Naive thymus-derived CD4-positive, alpha-beta T cell (primary cell): Measurements from ENCODE around the gene RELT. TPM values are rescaled to one million over a fixed set of nuclear protein-coding genes. Genes with fewer than 3 reads are reported as not detected.
A peak's percentile ranks its signal among the peaks of the same experiment; 100 is the strongest.

Experiments used
- ATAC-seq: fragments of 150-1000 bp; cut with Tn5 transposase; 2 replicates; pipeline ENCODE4 v1.10.0; 2021; ENCODE audit warnings: mild to moderate bottlenecking, moderate library complexity
- CTCF ChIA-PET: fragments of 350-600 bp; sonication (Branson Sonifier 250); formaldehyde crosslinking; loops from one replicate; lab custom pipeline; 2021; ENCODE audit warnings: antibody characterized with exemption; lab: Charles Lee
- POLR2A ChIA-PET: fragments of 350-600 bp; sonication (Branson Sonifier 250); formaldehyde crosslinking; loops from one replicate; lab custom pipeline; 2021; ENCODE audit warnings: antibody characterized with exemption, inconsistent platforms; lab: Charles Lee
- DNase-seq, 9 donors: peaks; one replicate each; pipeline versions ENCODE4 v3.0.0 to v3.0.0-alpha.2; 2020 to 2022; ENCODE audit warnings: mixed read lengths in 1 of 9
- H3K27ac ChIP-seq: one replicate; pipeline ENCODE4 v1.7.0; 2013; ENCODE audit warnings: mild to moderate bottlenecking, low read depth, low read length, moderate library complexity
- H3K27me3 ChIP-seq, 2 donors: one replicate each; pipeline ENCODE4 v1.7.0; 2013; ENCODE audit warnings: low read length in 2 of 2, mild to moderate bottlenecking in 2 of 2, moderate library complexity in 2 of 2; ENCODE audit not compliant: control insufficient read depth in 2 of 2, insufficient read depth in 2 of 2
- H3K36me3 ChIP-seq, 3 experiments: 1 replicate in 2 of 3; 2 replicates in 1 of 3; pipeline ENCODE4 v1.7.0; 2013; ENCODE audit warnings: low read length in 3 of 3, mild to moderate bottlenecking in 3 of 3, moderate library complexity in 1 of 3; ENCODE audit not compliant: insufficient read depth in 3 of 3, control insufficient read depth in 2 of 3
- H3K4me1 ChIP-seq, 2 donors: one replicate each; pipeline ENCODE4 v1.7.0; 2013; ENCODE audit warnings: low read length in 2 of 2, mild to moderate bottlenecking in 2 of 2, moderate library complexity in 1 of 2; ENCODE audit not compliant: control insufficient read depth in 2 of 2, insufficient read depth in 2 of 2
- H3K4me3 ChIP-seq: 2 replicates; pipeline ENCODE4 v1.7.0; 2013; ENCODE audit warnings: mild to moderate bottlenecking, low read length
- H3K9me3 ChIP-seq, 3 experiments: 1 replicate in 2 of 3; 2 replicates in 1 of 3; pipeline ENCODE4 v1.7.0; 2013; ENCODE audit warnings: low read length in 3 of 3; ENCODE audit not compliant: control insufficient read depth in 2 of 3
- H3K27ac Mint-ChIP-seq, 9 donors: one replicate each; pipeline ENCODE4 v1.8.0; 2020 to 2022; ENCODE audit warnings: mixed read lengths in 9 of 9, mild to moderate bottlenecking in 8 of 9, moderate library complexity in 5 of 9, inconsistent platforms in 2 of 9
- H3K27me3 Mint-ChIP-seq, 5 donors: one replicate each; pipeline ENCODE4 v1.8.0; 2021 to 2022; ENCODE audit warnings: mixed read lengths in 5 of 5, mild to moderate bottlenecking in 1 of 5
- H3K36me3 Mint-ChIP-seq, 5 donors: one replicate each; pipeline ENCODE4 v1.8.0; 2020 to 2022; ENCODE audit warnings: mixed read lengths in 5 of 5, mild to moderate bottlenecking in 3 of 5, inconsistent platforms in 1 of 5
- H3K4me1 Mint-ChIP-seq, 7 donors: one replicate each; pipeline ENCODE4 v1.8.0; 2020 to 2022; ENCODE audit warnings: mixed read lengths in 7 of 7, mild to moderate bottlenecking in 3 of 7, inconsistent platforms in 1 of 7
- H3K4me3 Mint-ChIP-seq, 10 donors: one replicate each; pipeline ENCODE4 v1.8.0; 2020 to 2022; ENCODE audit warnings: mild to moderate bottlenecking in 10 of 10, mixed read lengths in 10 of 10, moderate library complexity in 6 of 10, inconsistent platforms in 2 of 10
- H3K9me3 Mint-ChIP-seq, 11 donors: one replicate each; pipeline ENCODE4 v1.8.0; 2020 to 2022; ENCODE audit warnings: mixed read lengths in 11 of 11, mild to moderate bottlenecking in 4 of 11, inconsistent platforms in 1 of 11, moderate library complexity in 1 of 11
- intact Hi-C, 2 donors: fragments of 100-400 bp; cut with micrococcal nuclease; formaldehyde crosslinking; loops; one replicate each; pipeline ENCODE4 v1.15.1; 2023
- polyA plus RNA-seq, 2 donors: library from polyadenylated mRNA; unstranded; fragments of 300-500 nt; fragmentation: Illumina TruSeq; gene quantifications; one replicate each; pipeline ENCODE4 v1.2.3, GENCODE V29; 2021
- total RNA-seq, 6 experiments: library from RNA in 5 of 6; stranded (reverse) in 5 of 6; gene quantifications; 1 replicate in 5 of 6; 2 replicates in 1 of 6; pipeline ENCODE4 v1.2.3 and lab custom pipeline; 2021 to 2026

RELT gene
- total and polyA plus RNA-seq, 7 experiments from 2014 or later: 2.0 to 275 (median 12.0) TPM

- no peaks in the 10 kb centered on the region for H3K27me3 ChIP-seq
- H3K27ac ChIP-seq: no peak overlapping the region
- Mint-ChIP-seq H3K27ac (peak overlapping the region in 2 of 9 donors; percentile 5 to 48), H3K27me3 (no peaks in the 10 kb centered on the region), H3K9me3 (peaks cover 0 to 1% (median 0%) of the 10 kb centered on the region in 11 donors), H3K36me3 (peaks cover 0 to 6% (median 0%) of the 10 kb centered on the region in 5 donors), H3K4me3 (no peak overlapping the region), H3K4me1 (peaks cover 0 to 9% (median 0%) of the 10 kb centered on the region in 7 donors)
- peaks cover 0 to 30% (median 3%) of the 10 kb centered on the region in 3 experiments for H3K36me3 ChIP-seq
- H3K4me1 ChIP-seq: no peaks in the 10 kb centered on the region
- H3K9me3 ChIP-seq: no peaks in the 10 kb centered on the region
- no peak for DNase-seq
- POLR2A ChIA-PET: interaction anchor here (1.7 kb wide), 1 partner anchor 10 kb away, joined by 3 read pairs; no protein-coding TSS in a partner anchor
- intact Hi-C loops: no loop called here
- ATAC-seq: no peak
- CTCF ChIA-PET: interaction anchor here (16.0 kb wide), 1 partner anchor 46 kb away, joined by 205 read pairs; no protein-coding TSS in a partner anchor
- no peak overlapping the region for H3K4me3 ChIP-seq
Observed at GRCh38 chr11:73398132-73398526, 21.9 kb downstream of the RELT start.

GRCh38 chr11:73398721-73399120, 22.5 kb downstream of the RELT start:
- Mint-ChIP-seq H3K9me3 (peaks cover 0 to 1% (median 0%) of the 10 kb centered on the region in 11 donors), H3K4me3 (no peak overlapping the region), H3K27me3 (no peaks in the 10 kb centered on the region), H3K4me1 (peaks cover 0 to 9% (median 0%) of the 10 kb centered on the region in 7 donors), H3K27ac (peak overlapping the region in 3 of 9 donors; percentile 11 to 87 (median 51)), H3K36me3 (peaks cover 0 to 4% (median 0%) of the 10 kb centered on the region in 5 donors)
- intact Hi-C loops: no loop called here
- H3K36me3 ChIP-seq: peaks cover 0 to 29% (median 3%) of the 10 kb centered on the region in 3 experiments
- ChIA-PET CTCF (interaction anchor here (0.9 to 16.0 kb wide), 2 partner anchors 47 to 154 kb away, joined by 4 to 205 read pairs; no protein-coding TSS in a partner anchor), POLR2A (no interaction called here)
- no peaks in the 10 kb centered on the region for H3K27me3 ChIP-seq
- no peak overlapping the region for H3K27ac ChIP-seq
- H3K4me1 ChIP-seq: no peaks in the 10 kb centered on the region
- peak; percentile 15 for ATAC-seq
- no peak overlapping the region for H3K4me3 ChIP-seq
- H3K9me3 ChIP-seq: no peaks in the 10 kb centered on the region
- no peak for DNase-seq

- Histone ChIP-seq H3K4me1 (no peaks in the 10 kb centered on the region), H3K36me3 (peaks cover 0 to 24% (median 3%) of the 10 kb centered on the region in 3 experiments), H3K27ac (no peak overlapping the region), H3K9me3 (no peaks in the 10 kb centered on the region), H3K27me3 (no peaks in the 10 kb centered on the region), H3K4me3 (no peak overlapping the region)
- ChIA-PET CTCF (interaction anchor here (0.6 to 16.0 kb wide), 4 partner anchors 47 to 306 kb away, joined by 3 to 205 read pairs (median 4); no protein-coding TSS in a partner anchor), POLR2A (no interaction called here)
- Mint-ChIP-seq H3K27me3 (no peaks in the 10 kb centered on the region), H3K4me3 (no peak overlapping the region), H3K27ac (peak overlapping the region in 8 of 9 donors; percentile 11 to 87 (median 58)), H3K36me3 (peaks cover 0 to 4% (median 0%) of the 10 kb centered on the region in 5 donors), H3K4me1 (peaks cover 0 to 9% (median 0%) of the 10 kb centered on the region in 7 donors), H3K9me3 (peaks cover 0 to 1% (median 0%) of the 10 kb centered on the region in 11 donors)
- ATAC-seq (peak; percentile 3), DNase-seq (no peak)
- intact Hi-C loops: no loop called here
Observed at GRCh38 chr11:73399159-73399590, 23.0 kb downstream of the RELT start.

- POLR2A ChIA-PET: no interaction called here
- no peaks in the 10 kb centered on the region for H3K27me3 ChIP-seq
- peaks cover 0 to 4% (median 0%) of the 10 kb centered on the region in 5 donors for H3K36me3 Mint-ChIP-seq
- H3K36me3 ChIP-seq: peaks cover 0 to 20% (median 3%) of the 10 kb centered on the region in 3 experiments
- H3K9me3 ChIP-seq: no peaks in the 10 kb centered on the region
- H3K9me3 Mint-ChIP-seq: peaks cover 0 to 1% (median 0%) of the 10 kb centered on the region in 11 donors
- DNase-seq: no peak
- intact Hi-C loops: no loop called here
- peak overlapping the region in 8 of 9 donors; percentile 11 to 87 (median 62) for H3K27ac Mint-ChIP-seq
- peak; percentile 0 for ATAC-seq
- CTCF ChIA-PET: interaction anchor here (0.6 to 16.0 kb wide), 3 partner anchors 48 to 306 kb away, joined by 3 to 205 read pairs (median 3); no protein-coding TSS in a partner anchor
- no peak overlapping the region for H3K4me3 Mint-ChIP-seq
- H3K27me3 Mint-ChIP-seq: no peaks in the 10 kb centered on the region
- peaks cover 0 to 9% (median 0%) of the 10 kb centered on the region in 7 donors for H3K4me1 Mint-ChIP-seq
- H3K4me1 ChIP-seq: no peaks in the 10 kb centered on the region
- no peak overlapping the region for H3K4me3 ChIP-seq
- no peak overlapping the region for H3K27ac ChIP-seq
Observed at GRCh38 chr11:73399636-73400035, 23.4 kb downstream of the RELT start.

- Histone ChIP-seq H3K27ac (no peak overlapping the region), H3K36me3 (peaks cover 0 to 20% (median 3%) of the 10 kb centered on the region in 3 experiments), H3K4me1 (no peaks in the 10 kb centered on the region), H3K4me3 (no peak overlapping the region), H3K9me3 (no peaks in the 10 kb centered on the region), H3K27me3 (no peaks in the 10 kb centered on the region)
- ChIA-PET POLR2A (no interaction called here), CTCF (interaction anchor here (16.0 kb wide), 1 partner anchor 49 kb away, joined by 205 read pairs; no protein-coding TSS in a partner anchor)
- ATAC-seq (no peak), DNase-seq (no peak)
- peaks cover 0 to 4% (median 0%) of the 10 kb centered on the region in 5 donors for H3K36me3 Mint-ChIP-seq
- H3K4me1 Mint-ChIP-seq: peaks cover 0 to 9% (median 0%) of the 10 kb centered on the region in 7 donors
- peak overlapping the region in 7 of 9 donors; percentile 12 to 75 (median 34) for H3K27ac Mint-ChIP-seq
- no peak overlapping the region for H3K4me3 Mint-ChIP-seq
- intact Hi-C loops: no loop called here
- peaks cover 0 to 1% (median 0%) of the 10 kb centered on the region in 11 donors for H3K9me3 Mint-ChIP-seq
- H3K27me3 Mint-ChIP-seq: no peaks in the 10 kb centered on the region
Observed at GRCh38 chr11:73400293-73400692, 24.1 kb downstream of the RELT start.

GRCh38 chr11:73401217-73401923, 25.2 kb downstream of the RELT start:
- Mint-ChIP-seq H3K36me3 (peaks cover 0 to 4% (median 0%) of the 10 kb centered on the region in 5 donors), H3K4me1 (peaks cover 0 to 9% (median 0%) of the 10 kb centered on the region in 7 donors), H3K9me3 (peaks cover 0 to 1% (median 0%) of the 10 kb centered on the region in 11 donors), H3K27me3 (no peaks in the 10 kb centered on the region), H3K27ac (peak overlapping the region in 6 of 9 donors; percentile 21 to 59 (median 50)), H3K4me3 (no peak overlapping the region)
- intact Hi-C loops: no loop called here
- no peaks in the 10 kb centered on the region for H3K9me3 ChIP-seq
- no peak overlapping the region for H3K4me3 ChIP-seq
- H3K36me3 ChIP-seq: peaks cover 0 to 25% (median 0%) of the 10 kb centered on the region in 3 experiments
- CTCF ChIA-PET: interaction anchor here (16.0 kb wide), 1 partner anchor 50 kb away, joined by 205 read pairs; no protein-coding TSS in a partner anchor
- no peak for DNase-seq
- ATAC-seq: no peak
- H3K27ac ChIP-seq: no peak overlapping the region
- POLR2A ChIA-PET: no interaction called here
- no peaks in the 10 kb centered on the region for H3K27me3 ChIP-seq
- H3K4me1 ChIP-seq: no peaks in the 10 kb centered on the region
